HepG2 (cell line): Measurements from ENCODE around the gene ZNF514. TPM values are rescaled to one million over a fixed set of nuclear protein-coding genes. Genes with fewer than 3 reads are reported as not detected.

Experiments used
- ARID5B ChIP-seq: IDR thresholded peaks from 2 replicates; pipeline ENCODE4 v1.4.0; 2020; ENCODE audit warnings: mild to moderate bottlenecking, missing genetic modification reagents
- DZIP1 ChIP-seq: sonication (generic); formaldehyde crosslinking; IDR thresholded peaks from 2 replicates; pipeline ENCODE4 v1.5.0; 2020; ENCODE audit warnings: mild to moderate bottlenecking, missing genetic modification reagents
- ELF3 ChIP-seq: IDR thresholded peaks from 2 replicates; pipeline ENCODE4 v1.6.1; 2016; ENCODE audit warnings: missing genetic modification reagents, missing compliant biosample characterization
- FOSL2 ChIP-seq: sonication (generic); formaldehyde crosslinking; IDR thresholded peaks from 2 replicates; pipeline ENCODE4 v1.4.0; 2020; ENCODE audit warnings: missing genetic modification reagents
- FOXK2 ChIP-seq: fragments of 450-650 bp; IDR thresholded peaks from 2 replicates; pipeline ENCODE4 v1.6.1; 2016
- FOXO1 ChIP-seq: sonication (generic); formaldehyde crosslinking; IDR thresholded peaks from 2 replicates; pipeline ENCODE4 v1.4.0; 2020; ENCODE audit warnings: missing genetic modification reagents
- HOMEZ ChIP-seq: IDR thresholded peaks from 2 replicates; pipeline ENCODE4 v1.6.1; 2016; ENCODE audit warnings: low read depth
- HOXD1 ChIP-seq: sonication (generic); formaldehyde crosslinking; IDR thresholded peaks from 2 replicates; pipeline ENCODE4 v1.5.0; 2020; ENCODE audit warnings: missing genetic modification reagents
- MED1 ChIP-seq: sonication (generic); formaldehyde crosslinking; IDR thresholded peaks from 2 replicates; pipeline ENCODE4 v1.4.0; 2020; ENCODE audit warnings: missing genetic modification reagents
- NFIC ChIP-seq: IDR thresholded peaks from 2 replicates; pipeline ENCODE4 v1.6.1; 2012; ENCODE audit warnings: mild to moderate bottlenecking, low read length, inconsistent platforms
- STAG1 ChIP-seq: sonication (generic); formaldehyde crosslinking; IDR thresholded peaks from 2 replicates; pipeline ENCODE4 v1.4.0; 2020; ENCODE audit warnings: missing genetic modification reagents
- TEAD3 ChIP-seq: optimal IDR thresholded peaks from 2 replicates; pipeline ENCODE3; 2016; ENCODE audit warnings: borderline replicate concordance
- ZMYM4 ChIP-seq: sonication (generic); formaldehyde crosslinking; IDR thresholded peaks from 2 replicates; pipeline ENCODE4 v1.8.1; 2023; ENCODE audit warnings: mild to moderate bottlenecking, missing genetic modification reagents
- ZNF567 ChIP-seq: sonication (generic); formaldehyde crosslinking; IDR thresholded peaks from 2 replicates; pipeline ENCODE4 v1.8.1; 2023; ENCODE audit warnings: mild to moderate bottlenecking, missing genetic modification reagents, borderline replicate concordance
- ZNF574 ChIP-seq: sonication (generic); formaldehyde crosslinking; IDR thresholded peaks from 2 replicates; pipeline ENCODE4 v1.4.0; 2020; ENCODE audit warnings: missing genetic modification reagents
- ZNF614 ChIP-seq: IDR thresholded peaks from 2 replicates; pipeline ENCODE4 v1.6.1; 2018; ENCODE audit warnings: missing biosample characterization, missing genetic modification reagents, inconsistent platforms, borderline replicate concordance
- ZNF766 ChIP-seq: sonication (generic); formaldehyde crosslinking; IDR thresholded peaks from 2 replicates; pipeline ENCODE4 v1.5.0; 2020; ENCODE audit warnings: missing genetic modification reagents, borderline replicate concordance
- ZNF850 ChIP-seq: sonication (generic); formaldehyde crosslinking; conservative IDR thresholded peaks from 2 replicates; pipeline ENCODE4 v1.9.0; 2021; ENCODE audit warnings: mild to moderate bottlenecking, missing genetic modification reagents
- ZNF878 ChIP-seq: sonication (generic); formaldehyde crosslinking; IDR thresholded peaks from 2 replicates; pipeline ENCODE4 v1.8.1; 2023; ENCODE audit warnings: mild to moderate bottlenecking, missing genetic modification reagents, moderate library complexity
- polyA plus RNA-seq, 8 experiments: library from polyadenylated mRNA; depleted of rRNA in 3 of 8; stranded (reverse) in 7 of 8; unstranded in 1 of 8; fragments of >200 nt; fragmentation: Illumina TruSeq in 4 of 8; extraction: Trizol in 4 of 8; gene quantifications; 2 replicates each; pipeline versions ENCODE4 v1.2.1 to v1.2.3, GENCODE V29; 2011 to 2016; ENCODE audit warnings: low read depth in 4 of 8, missing spikeins in 1 of 8, mixed read lengths in 1 of 8; ENCODE audit not compliant: insufficient read depth in 1 of 8
- total RNA-seq, 5 experiments: library from RNA; depleted of rRNA; stranded (reverse); fragments of >200 nt; fragmentation: Illumina TruSeq; extraction: Trizol; gene quantifications; 2 replicates each; pipeline ENCODE4 v1.2.3, GENCODE V29; 2016; ENCODE audit warnings: low read depth in 1 of 5

Gene ZNF514
- total and polyA plus RNA-seq, 2 of the 13 experiments (the other 11 are each of a cell fraction or from before 2014, with no cell fraction given): 15.2 to 18.7 TPM

- TF ChIP-seq ZNF574 (CRISPR knock-in tag) (peak; percentile 54), FOXK2 (peak; percentile 22; the same call in 1 of the 2 replicates), ZNF567 (peak; percentile 64; the same call in 1 of the 2 replicates), ELF3 (CRISPR knock-in tag) (peak; percentile 64; the same call in 1 of the 2 replicates), HOXD1 (no peak), MED1 (CRISPR knock-in tag) (peak; percentile 55), ZMYM4 (CRISPR knock-in tag) (0 out of 2 replicates have a peak, but pooled peaks have one; percentile 19), FOSL2 (CRISPR knock-in tag) (peak; percentile 38; the same call in 1 of the 2 replicates), FOXO1 (CRISPR knock-in tag) (peak; percentile 48; the same call in 1 of the 2 replicates), HOMEZ (CRISPR knock-in tag) (peak; percentile 73), NFIC (no peak), ZNF878 (CRISPR knock-in tag) (no peak), STAG1 (CRISPR knock-in tag) (peak; percentile 90), ZNF850 (CRISPR knock-in tag) (no peak), ZNF614 (CRISPR knock-in tag) (peak; percentile 63; the same call in 1 of the 2 replicates), DZIP1 (no peak), TEAD3 (CRISPR knock-in tag) (peak; percentile 78), ZNF766 (CRISPR knock-in tag) (no peak), ARID5B (peak; percentile 23; the same call in 1 of the 2 replicates)
Measured at GRCh38 chr2:95115418-95115817, 44.2 kb downstream of the ZNF514 start (continued).
